Measurements from ENCODE around the gene BSN.
"Not testable (repeated sequence)": the region's sequence is repeated elsewhere in the genome, so short reads cannot be mapped to it uniquely, and the experiment has no call there.

The BSN gene

DNA sequence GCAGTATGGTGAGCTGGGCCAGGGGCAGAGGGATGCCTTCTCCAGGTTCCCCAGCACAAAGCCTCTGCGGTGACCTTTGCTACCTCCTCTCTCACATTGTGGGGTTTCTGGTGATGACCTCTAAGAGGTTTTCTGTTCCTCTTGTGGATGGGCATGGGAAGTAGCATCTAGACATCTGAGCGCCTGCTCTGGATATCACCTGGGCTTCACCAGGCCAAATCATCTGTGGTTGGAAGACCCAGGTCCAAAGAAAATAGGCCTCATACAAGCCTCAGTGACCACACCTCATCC, 126.9 kb downstream of the BSN start:
- intact Hi-C loops (cut with micrococcal nuclease) = no loop called here
- Mint-ChIP-seq H3K4me3 (no peak overlapping the region), H3K36me3 (ENCODE audit: low read depth) (peaks cover 94% of the 10 kb centered on the region), H3K4me1 (ENCODE audit: low read depth) (peaks cover 15% of the 10 kb centered on the region), H3K27me3 (peaks cover 21% of the 10 kb centered on the region), H3K9me3 (no peaks in the 10 kb centered on the region), H3K27ac (no peak overlapping the region)

- peaks cover 24% of the 10 kb centered on the region for H3K27me3 Mint-ChIP-seq
- H3K36me3 Mint-ChIP-seq (ENCODE audit: low read depth) = peaks cover 90% of the 10 kb centered on the region
- intact Hi-C loops (cut with micrococcal nuclease) = no loop called here
Observed at GRCh38 chr3:49681543-49681942, 127.3 kb downstream of the BSN start.

GRCh38 chr3:49683162-49683561, 128.9 kb downstream of the BSN start:
- Mint-ChIP-seq H3K36me3 (ENCODE audit: low read depth) (peaks cover 74% of the 10 kb centered on the region), H3K4me1 (ENCODE audit: low read depth) (peaks cover 15% of the 10 kb centered on the region), H3K27ac (no peak overlapping the region), H3K9me3 (no peaks in the 10 kb centered on the region), H3K4me3 (no peak overlapping the region), H3K27me3 (peaks cover 36% of the 10 kb centered on the region)
- intact Hi-C loops (cut with micrococcal nuclease) = no loop called here

More at GRCh38 chr3:49681543-49681942, 127.3 kb downstream of the BSN start:
- Mint-ChIP-seq H3K27ac (no peak overlapping the region), H3K4me3 (no peak overlapping the region), H3K4me1 (ENCODE audit: low read depth) (peaks cover 15% of the 10 kb centered on the region), H3K9me3 (no peaks in the 10 kb centered on the region)

DNA sequence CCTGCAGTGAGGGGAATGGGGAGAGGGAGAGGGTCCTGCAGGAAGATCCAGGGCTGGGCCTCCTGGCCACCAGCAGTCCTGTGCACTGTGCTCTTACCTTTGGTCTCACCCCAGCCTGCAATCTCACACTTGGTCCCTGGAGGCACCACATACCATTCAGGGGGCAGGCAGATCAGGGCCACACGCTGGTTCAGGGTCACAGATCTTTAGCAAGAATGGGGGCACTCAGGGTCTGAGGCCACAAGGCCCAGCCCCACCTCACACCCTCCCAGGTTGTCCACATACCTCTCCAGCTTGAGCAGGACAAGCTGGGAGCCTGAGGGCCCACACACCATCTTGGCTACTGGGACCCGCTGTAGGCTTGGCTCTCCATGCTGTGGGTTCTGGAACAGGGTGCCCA, 130.2 kb downstream of the BSN start:
- peaks cover 68% of the 10 kb centered on the region for H3K36me3 Mint-ChIP-seq (ENCODE audit: low read depth)
- H3K4me3 Mint-ChIP-seq; H3K9me3 Mint-ChIP-seq; H3K27ac Mint-ChIP-seq; intact Hi-C loops (cut with micrococcal nuclease): not testable (repeated sequence)
- H3K4me1 Mint-ChIP-seq (ENCODE audit: low read depth) = peaks cover 24% of the 10 kb centered on the region
- H3K27me3 Mint-ChIP-seq = peaks cover 36% of the 10 kb centered on the region

DNA sequence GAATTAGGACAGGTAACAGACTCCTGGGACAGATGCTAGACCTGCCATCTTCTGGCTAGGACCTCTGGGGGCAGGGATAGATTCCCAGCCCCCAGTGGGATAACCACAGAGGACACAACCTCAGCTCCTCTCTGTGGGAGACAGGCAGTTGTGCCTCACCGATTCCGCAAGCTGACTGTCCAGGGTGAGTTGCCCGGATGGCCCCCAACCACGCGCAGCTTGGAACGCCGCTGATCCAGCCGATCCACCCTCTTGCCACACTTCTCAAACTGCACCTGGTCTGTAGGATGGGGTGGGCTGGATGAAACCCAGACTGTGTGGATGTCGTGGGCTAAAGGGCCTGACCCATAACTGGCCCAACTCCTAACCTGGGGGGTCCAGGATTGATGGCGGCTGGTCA, 130.8 kb downstream of the BSN start:
- H3K4me1 Mint-ChIP-seq (ENCODE audit: low read depth) = peaks cover 24% of the 10 kb centered on the region
- H3K36me3 Mint-ChIP-seq (ENCODE audit: low read depth) = peaks cover 66% of the 10 kb centered on the region
- H3K27ac Mint-ChIP-seq; H3K9me3 Mint-ChIP-seq; intact Hi-C loops (cut with micrococcal nuclease); H3K4me3 Mint-ChIP-seq: not testable (repeated sequence)
- H3K27me3 Mint-ChIP-seq = peaks cover 36% of the 10 kb centered on the region

DNA sequence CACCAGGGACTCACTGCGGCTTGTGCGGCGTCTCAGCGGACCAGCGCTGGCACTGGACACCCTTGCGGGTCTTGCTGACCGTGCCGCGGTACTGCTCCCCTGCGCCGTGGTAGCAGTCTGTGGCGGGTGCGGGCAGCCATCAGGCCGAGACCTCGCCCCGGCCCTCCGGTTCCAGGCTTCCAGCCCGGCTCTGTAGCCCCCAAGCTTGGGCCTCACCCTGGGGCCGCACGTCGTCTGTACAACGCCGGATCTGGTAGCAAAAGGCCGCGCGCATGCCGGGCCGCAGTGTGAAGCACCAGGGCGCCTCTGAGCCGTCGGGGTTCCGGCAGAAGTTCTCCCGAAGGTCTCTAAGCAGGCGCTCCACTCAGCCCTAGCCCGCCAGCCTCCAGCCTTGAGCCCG, 131.6 kb downstream of the BSN start:
- H3K27ac Mint-ChIP-seq; intact Hi-C loops (cut with micrococcal nuclease); H3K9me3 Mint-ChIP-seq; H3K4me3 Mint-ChIP-seq: not testable (repeated sequence)
- peaks cover 59% of the 10 kb centered on the region for H3K36me3 Mint-ChIP-seq (ENCODE audit: low read depth)
- H3K4me1 Mint-ChIP-seq (ENCODE audit: low read depth) = peaks cover 30% of the 10 kb centered on the region
- peaks cover 36% of the 10 kb centered on the region for H3K27me3 Mint-ChIP-seq

DNA sequence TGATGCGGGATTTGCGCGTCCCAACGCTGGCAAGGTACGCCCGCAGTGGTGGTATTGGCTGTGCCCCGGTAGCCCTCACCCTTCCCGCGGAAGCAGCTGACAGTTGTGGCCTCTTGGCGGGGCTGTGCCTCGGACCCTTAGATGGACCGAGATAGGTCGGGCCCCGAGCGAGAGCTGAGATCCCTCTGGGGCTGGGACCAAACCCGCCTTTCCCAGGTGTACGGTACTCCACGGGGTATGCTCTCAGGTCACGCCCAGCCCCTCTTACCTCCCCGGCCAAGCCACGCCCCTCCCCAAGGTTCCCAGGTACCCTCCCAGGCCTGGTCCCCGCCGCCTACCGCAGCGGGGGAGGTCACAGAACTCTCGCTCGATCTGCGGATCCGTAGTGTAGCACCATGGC, 132.1 kb downstream of the BSN start:
- H3K36me3 Mint-ChIP-seq (ENCODE audit: low read depth) = peaks cover 54% of the 10 kb centered on the region
- H3K4me3 Mint-ChIP-seq = peak overlapping the region; percentile 53
- intact Hi-C loops (cut with micrococcal nuclease); H3K9me3 Mint-ChIP-seq; H3K27ac Mint-ChIP-seq: not testable (repeated sequence)
- H3K4me1 Mint-ChIP-seq (ENCODE audit: low read depth) = peaks cover 35% of the 10 kb centered on the region
- peaks cover 36% of the 10 kb centered on the region for H3K27me3 Mint-ChIP-seq

- Mint-ChIP-seq H3K36me3 (ENCODE audit: low read depth) (peaks cover 48% of the 10 kb centered on the region), H3K4me1 (ENCODE audit: low read depth) (peaks cover 40% of the 10 kb centered on the region), H3K27me3 (peaks cover 36% of the 10 kb centered on the region), H3K4me3 (peak overlapping the region; percentile 53)
- intact Hi-C loops (cut with micrococcal nuclease); H3K27ac Mint-ChIP-seq; H3K9me3 Mint-ChIP-seq: not testable (repeated sequence)
Observed at GRCh38 chr3:49686769-49687423, 132.6 kb downstream of the BSN start.

GRCh38 chr3:49687424-49687795, 133.1 kb downstream of the BSN start:
- H3K4me3 Mint-ChIP-seq; intact Hi-C loops (cut with micrococcal nuclease); H3K27ac Mint-ChIP-seq; H3K9me3 Mint-ChIP-seq: not testable (repeated sequence)
- H3K27me3 Mint-ChIP-seq = peaks cover 36% of the 10 kb centered on the region
- H3K36me3 Mint-ChIP-seq (ENCODE audit: low read depth) = peaks cover 43% of the 10 kb centered on the region
- H3K4me1 Mint-ChIP-seq (ENCODE audit: low read depth) = peaks cover 40% of the 10 kb centered on the region

- H3K9me3 Mint-ChIP-seq; intact Hi-C loops (cut with micrococcal nuclease): not testable (repeated sequence)
- H3K36me3 Mint-ChIP-seq (ENCODE audit: low read depth) = peaks cover 32% of the 10 kb centered on the region
- peaks cover 40% of the 10 kb centered on the region for H3K4me1 Mint-ChIP-seq (ENCODE audit: low read depth)
- peaks cover 36% of the 10 kb centered on the region for H3K27me3 Mint-ChIP-seq
- H3K4me3 Mint-ChIP-seq = peak overlapping the region; percentile 100
- H3K27ac Mint-ChIP-seq = peak overlapping the region; percentile 90
Observed at GRCh38 chr3:49688338-49689045, 134.2 kb downstream of the BSN start.

GRCh38 chr3:49689046-49689907, 135.0 kb downstream of the BSN start, which contains the start of the genes MST1 and RNF123:
MST1 (minus strand) TSS chr3:49689474; CDS start chr3:49688691, 783 bp downstream.
RNF123 (plus strand) TSS chr3:49689557; CDS start chr3:49691166, 1,609 bp downstream.
- intact Hi-C loops (cut with micrococcal nuclease) = no loop called here
- Mint-ChIP-seq H3K9me3 (no peaks in the 10 kb centered on the region), H3K4me1 (ENCODE audit: low read depth) (peaks cover 40% of the 10 kb centered on the region), H3K27ac (peak within 1 kb of the TSS; percentile 90), H3K27me3 (peaks cover 32% of the 10 kb centered on the region), H3K36me3 (ENCODE audit: low read depth) (peaks cover 31% of the 10 kb centered on the region), H3K4me3 (peak within 1 kb of the TSS; percentile 100)

DNA sequence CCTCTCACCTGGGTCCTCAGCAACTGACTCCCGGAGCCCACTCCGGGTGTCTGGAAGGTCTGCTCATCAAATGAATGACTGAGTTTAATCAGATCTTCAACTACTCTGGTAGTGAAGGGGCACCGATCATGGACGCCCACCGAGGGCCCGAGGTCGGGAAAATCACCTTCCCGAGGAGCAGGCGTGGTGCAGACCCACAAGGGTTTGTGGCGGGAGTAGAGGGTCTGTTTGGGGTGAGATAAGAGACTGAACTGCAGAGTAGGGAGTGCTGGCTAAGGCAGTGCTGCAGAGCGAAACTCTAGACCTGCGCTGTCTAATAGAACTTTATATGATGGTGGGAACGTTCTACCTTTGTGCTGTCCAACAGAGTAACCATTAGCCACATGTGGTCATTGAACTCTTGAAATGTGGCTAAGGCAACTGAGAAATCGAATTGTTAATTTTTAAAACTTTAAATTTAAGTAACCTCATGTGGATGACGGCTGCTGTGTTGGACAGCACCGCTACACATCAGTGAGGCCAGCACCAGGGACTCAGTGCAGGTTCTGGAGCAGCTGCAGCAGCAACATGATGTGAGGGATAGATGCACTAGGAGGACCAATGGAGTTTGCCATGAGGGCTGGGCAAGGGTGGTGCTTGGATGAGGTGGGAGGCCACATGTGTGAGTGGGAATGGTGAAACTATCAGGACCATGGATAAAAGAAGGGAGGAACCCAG, 135.8 kb downstream of the BSN start:
- H3K4me1 Mint-ChIP-seq (ENCODE audit: low read depth) = peaks cover 40% of the 10 kb centered on the region
- intact Hi-C loops (cut with micrococcal nuclease) = not testable (repeated sequence)
- peaks cover 28% of the 10 kb centered on the region for H3K36me3 Mint-ChIP-seq (ENCODE audit: low read depth)

GRCh38 chr3:49690856-49691255, 136.6 kb downstream of the BSN start:
- Mint-ChIP-seq H3K27me3 (peaks cover 17% of the 10 kb centered on the region), H3K4me1 (ENCODE audit: low read depth) (peaks cover 38% of the 10 kb centered on the region), H3K36me3 (ENCODE audit: low read depth) (peaks cover 28% of the 10 kb centered on the region)
- intact Hi-C loops (cut with micrococcal nuclease); H3K9me3 Mint-ChIP-seq; H3K27ac Mint-ChIP-seq; H3K4me3 Mint-ChIP-seq: not testable (repeated sequence)

More for the DNA sequence above, 135.8 kb downstream of the BSN start:
- Mint-ChIP-seq H3K4me3 (peak overlapping the region; percentile 100), H3K27me3 (peaks cover 25% of the 10 kb centered on the region), H3K27ac (peak overlapping the region; percentile 90)
- not testable (repeated sequence) for H3K9me3 Mint-ChIP-seq
